Smooth muscle cell (in vitro differentiated cells): ENCODE results near the gene ELF4. TPM values are rescaled to one million over a fixed set of nuclear protein-coding genes. Genes with fewer than 3 reads are reported as not detected.
A peak's percentile ranks its signal among the peaks of the same experiment; 100 is the strongest.
"Not testable (repeated sequence)": the region's sequence is repeated elsewhere in the genome, so short reads cannot be mapped to it uniquely, and the experiment has no call there.

Source experiments
- DNase-seq: peaks from one replicate; lab custom pipeline; 2025; ENCODE audit not compliant: unreplicated experiment; lab: John Stamatoyannopoulos, UW
- H2AFZ ChIP-seq: fragments of 200-600 bp; sonication (generic); 2 replicates; pipeline ENCODE4 v1.6.0; 2016; ENCODE audit warnings: antibody characterized with exemption, low read depth, mild to moderate bottlenecking
- H3F3A ChIP-seq: fragments of 200-600 bp; sonication (generic); 2 replicates; pipeline ENCODE4 v1.6.0; 2017; ENCODE audit warnings: antibody characterized with exemption, low read depth
- H3K27ac ChIP-seq: fragments of 200-600 bp; sonication (generic); 2 replicates; pipeline ENCODE4 v1.5.1; 2016; ENCODE audit warnings: low read depth, mild to moderate bottlenecking
- H3K27me3 ChIP-seq: fragments of 200-600 bp; sonication (generic); 2 replicates; pipeline ENCODE4 v1.6.1; 2016; ENCODE audit warnings: low read depth, mild to moderate bottlenecking
- H3K36me3 ChIP-seq: fragments of 200-600 bp; sonication (generic); 2 replicates; pipeline ENCODE4 v1.5.1; 2016; ENCODE audit warnings: low read depth
- H3K4me1 ChIP-seq: fragments of 200-600 bp; sonication (generic); 2 replicates; pipeline ENCODE4 v1.5.1; 2016; ENCODE audit warnings: low read depth
- H3K4me2 ChIP-seq: fragments of 200-600 bp; sonication (generic); 2 replicates; pipeline ENCODE4 v1.6.0; 2016; ENCODE audit warnings: mild to moderate bottlenecking
- H3K4me3 ChIP-seq: fragments of 200-600 bp; sonication (generic); 2 replicates; pipeline ENCODE4 v1.5.1; 2016; ENCODE audit warnings: mild to moderate bottlenecking
- H3K79me2 ChIP-seq: fragments of 200-600 bp; sonication (generic); 2 replicates; pipeline ENCODE4 v1.6.0; 2016; ENCODE audit warnings: low read depth, mild to moderate bottlenecking
- H3K9ac ChIP-seq: fragments of 200-600 bp; sonication (generic); 2 replicates; pipeline ENCODE4 v1.6.0; 2016; ENCODE audit warnings: low read depth
- H3K9me3 ChIP-seq: fragments of 200-600 bp; sonication (generic); replicated peaks from 2 replicates; pipeline ENCODE4 v1.5.1; 2016; ENCODE audit warnings: low read depth
- H4K20me1 ChIP-seq: fragments of 200-600 bp; sonication (generic); 2 replicates; pipeline ENCODE4 v1.6.0; 2016; ENCODE audit warnings: low read depth
- WGBS: methylation state at CpG from one replicate; pipeline ENCODE4 v1.1.7; 2016; ENCODE audit warnings: low lambda C conversion rate; 5-methylcytosine and 5-hydroxymethylcytosine counted together
- polyA plus RNA-seq: library from polyadenylated mRNA; unstranded; fragments of >200 nt; fragmentation: Nextera tagmentation; extraction: Ambion mirVana; gene quantifications from 2 replicates; pipeline ENCODE4 v1.2.1, GENCODE V29; 2016
- total RNA-seq: library from RNA; depleted of rRNA; stranded (reverse); fragments of >200 nt; gene quantifications from 2 replicates; pipeline ENCODE4 v1.2.3, GENCODE V29; 2014
- TF ChIP-seq, protein P1 (sequence below): fragments of 200-600 bp; sonication (generic); IDR thresholded peaks from 2 replicates; pipeline ENCODE4 v1.5.1; 2017; ENCODE audit warnings: borderline replicate concordance, mild to moderate bottlenecking, antibody characterized with exemption; ENCODE audit not compliant: insufficient read depth, poor library complexity, severe bottlenecking

Gene ELF4
- total and polyA plus RNA-seq, 2 experiments from 2014 or later, result 12.0 to 12.6 TPM

DNA sequence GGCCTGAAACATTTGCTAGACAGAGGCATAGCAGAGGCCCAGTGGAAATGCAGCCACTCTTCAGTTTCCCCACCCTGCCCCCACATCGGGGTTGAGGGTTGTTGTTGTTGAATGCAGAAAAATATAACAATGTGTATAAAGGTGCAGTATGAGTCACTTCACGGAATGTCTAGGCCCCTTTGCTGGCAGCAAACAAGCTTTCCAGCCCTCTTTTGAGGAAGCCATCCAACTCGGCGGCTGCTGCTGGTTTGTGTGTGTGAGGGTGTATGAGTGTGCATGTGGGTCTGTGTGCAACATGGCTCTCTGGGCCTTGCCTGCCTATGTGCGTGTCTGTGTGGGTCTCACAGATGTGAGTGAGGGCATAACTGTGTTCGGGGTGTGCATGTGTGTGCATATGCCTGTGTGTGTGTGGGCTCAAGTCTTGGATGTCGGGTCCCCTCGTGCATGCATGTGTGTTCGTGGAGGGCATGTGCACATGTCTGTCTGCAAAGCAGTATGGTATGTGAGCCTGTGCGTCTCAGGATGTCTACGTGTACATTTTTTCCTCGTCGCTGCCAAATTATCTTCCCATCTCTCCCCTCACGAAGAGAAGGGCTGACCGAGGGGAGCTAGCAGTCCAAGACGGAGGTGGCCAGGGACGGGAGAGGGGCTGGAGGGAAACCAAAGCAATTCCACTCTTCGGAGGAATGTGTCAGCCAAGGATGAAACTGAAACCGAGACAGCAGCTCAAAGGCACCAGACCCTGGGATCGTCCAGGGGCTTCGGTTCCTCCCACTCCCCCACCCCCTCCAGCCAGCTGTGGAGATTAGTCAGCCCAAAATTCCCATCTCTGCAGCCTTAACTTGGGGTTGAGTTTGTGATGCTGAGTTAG is 8.4 kb upstream of the ELF4 start:
- H3K4me2 ChIP-seq, result peak overlapping the region; percentile 22
- no peaks in the 10 kb centered on the region for H3F3A ChIP-seq
- H3K9ac ChIP-seq, result no peak overlapping the region
- no peak for DNase-seq
- H2AFZ ChIP-seq, result no peak overlapping the region
- no peaks in the 10 kb centered on the region for H3K27me3 ChIP-seq
- no peaks in the 10 kb centered on the region for H4K20me1 ChIP-seq
- no peaks in the 10 kb centered on the region for H3K36me3 ChIP-seq
- WGBS, result 59% methylated on average over 21 of the region's 21 CpGs
- no peaks in the 10 kb centered on the region for H3K79me2 ChIP-seq
- no peaks in the 10 kb centered on the region for H3K4me1 ChIP-seq
- no peaks in the 10 kb centered on the region for H3K9me3 ChIP-seq
- H3K27ac ChIP-seq, result peak overlapping the region; percentile 24
- TF ChIP-seq, protein P1, sequence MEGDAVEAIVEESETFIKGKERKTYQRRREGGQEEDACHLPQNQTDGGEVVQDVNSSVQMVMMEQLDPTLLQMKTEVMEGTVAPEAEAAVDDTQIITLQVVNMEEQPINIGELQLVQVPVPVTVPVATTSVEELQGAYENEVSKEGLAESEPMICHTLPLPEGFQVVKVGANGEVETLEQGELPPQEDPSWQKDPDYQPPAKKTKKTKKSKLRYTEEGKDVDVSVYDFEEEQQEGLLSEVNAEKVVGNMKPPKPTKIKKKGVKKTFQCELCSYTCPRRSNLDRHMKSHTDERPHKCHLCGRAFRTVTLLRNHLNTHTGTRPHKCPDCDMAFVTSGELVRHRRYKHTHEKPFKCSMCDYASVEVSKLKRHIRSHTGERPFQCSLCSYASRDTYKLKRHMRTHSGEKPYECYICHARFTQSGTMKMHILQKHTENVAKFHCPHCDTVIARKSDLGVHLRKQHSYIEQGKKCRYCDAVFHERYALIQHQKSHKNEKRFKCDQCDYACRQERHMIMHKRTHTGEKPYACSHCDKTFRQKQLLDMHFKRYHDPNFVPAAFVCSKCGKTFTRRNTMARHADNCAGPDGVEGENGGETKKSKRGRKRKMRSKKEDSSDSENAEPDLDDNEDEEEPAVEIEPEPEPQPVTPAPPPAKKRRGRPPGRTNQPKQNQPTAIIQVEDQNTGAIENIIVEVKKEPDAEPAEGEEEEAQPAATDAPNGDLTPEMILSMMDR, result no peak
- no peak overlapping the region for H3K4me3 ChIP-seq

DNA sequence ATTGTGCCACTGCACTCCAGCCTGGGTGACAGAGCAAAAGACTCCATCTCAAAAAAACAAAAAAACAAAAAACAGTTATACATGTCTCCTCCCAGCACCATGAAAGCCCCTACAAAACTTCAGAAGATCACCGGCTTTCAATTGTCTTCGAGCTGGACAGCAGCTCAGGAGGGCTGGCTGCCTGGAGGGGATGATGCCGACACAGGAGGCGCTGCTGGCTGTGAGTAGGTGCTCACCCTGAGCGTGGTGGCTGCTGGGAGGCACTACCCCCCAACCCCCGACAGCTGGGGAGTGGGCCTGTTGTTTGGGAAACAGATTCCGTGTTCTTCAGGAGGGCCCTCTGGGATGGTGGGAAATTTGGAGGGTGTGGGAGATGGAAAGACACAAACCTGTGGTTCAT is 6.9 kb upstream of the ELF4 start:
- Histone ChIP-seq H3K4me2 (no peak overlapping the region), H3K9ac (no peak overlapping the region), H3K4me3 (no peak overlapping the region), H2AFZ (no peak overlapping the region), H3K9me3 (no peaks in the 10 kb centered on the region), H3K27me3 (no peaks in the 10 kb centered on the region), H3K79me2 (no peaks in the 10 kb centered on the region), H4K20me1 (no peaks in the 10 kb centered on the region), H3K27ac (no peak overlapping the region), H3K36me3 (no peaks in the 10 kb centered on the region), H3F3A (no peaks in the 10 kb centered on the region), H3K4me1 (no peaks in the 10 kb centered on the region)
- no peak for DNase-seq
- TF ChIP-seq, protein P1, result no peak
- 80% methylated on average over 7 of the region's 7 CpGs for WGBS

DNA sequence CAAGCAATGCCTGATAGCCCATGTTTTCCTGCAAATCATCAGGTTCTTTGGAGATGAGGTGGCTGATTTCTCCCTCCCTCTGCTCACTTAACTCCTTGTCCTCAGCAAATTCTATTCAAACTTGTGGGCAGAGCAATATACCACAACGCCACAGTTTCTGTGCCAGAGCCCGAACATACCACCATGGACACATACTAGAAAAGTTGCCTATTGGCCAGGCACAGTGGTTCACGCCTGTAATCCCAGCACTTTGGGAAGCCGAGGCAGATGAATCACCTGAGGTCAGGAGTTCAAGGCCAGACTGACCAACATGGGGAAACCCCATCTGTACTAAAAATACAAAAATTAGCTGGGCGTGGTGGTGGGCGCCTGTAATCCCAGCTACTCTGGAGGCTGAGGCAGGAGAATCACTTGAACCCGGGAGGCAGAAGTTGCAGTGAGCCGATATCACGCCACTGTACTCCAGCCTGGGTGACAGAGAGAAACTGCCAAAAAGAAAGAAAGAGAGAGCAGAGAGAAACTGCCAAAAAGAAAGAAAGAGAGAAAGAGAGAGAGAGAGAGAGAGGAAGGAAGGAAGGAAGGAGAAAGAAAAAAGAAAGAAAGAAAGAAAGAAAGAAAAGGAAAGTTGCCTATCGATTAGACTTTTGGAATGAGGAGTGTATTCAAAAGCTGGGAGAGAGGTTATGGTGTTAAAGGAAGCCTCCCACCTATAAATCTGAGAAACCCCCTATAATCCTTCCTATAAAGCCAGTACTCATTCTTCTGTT is 5.0 kb upstream of the ELF4 start:
- H3F3A ChIP-seq, H2AFZ ChIP-seq, H3K4me3 ChIP-seq, DNase-seq, H3K27me3 ChIP-seq, H3K27ac ChIP-seq, H3K9me3 ChIP-seq, H4K20me1 ChIP-seq, H3K4me2 ChIP-seq, H3K79me2 ChIP-seq, H3K9ac ChIP-seq, H3K36me3 ChIP-seq, H3K4me1 ChIP-seq: not testable (repeated sequence)
- 81% methylated on average over 10 of the region's 10 CpGs for WGBS

DNA sequence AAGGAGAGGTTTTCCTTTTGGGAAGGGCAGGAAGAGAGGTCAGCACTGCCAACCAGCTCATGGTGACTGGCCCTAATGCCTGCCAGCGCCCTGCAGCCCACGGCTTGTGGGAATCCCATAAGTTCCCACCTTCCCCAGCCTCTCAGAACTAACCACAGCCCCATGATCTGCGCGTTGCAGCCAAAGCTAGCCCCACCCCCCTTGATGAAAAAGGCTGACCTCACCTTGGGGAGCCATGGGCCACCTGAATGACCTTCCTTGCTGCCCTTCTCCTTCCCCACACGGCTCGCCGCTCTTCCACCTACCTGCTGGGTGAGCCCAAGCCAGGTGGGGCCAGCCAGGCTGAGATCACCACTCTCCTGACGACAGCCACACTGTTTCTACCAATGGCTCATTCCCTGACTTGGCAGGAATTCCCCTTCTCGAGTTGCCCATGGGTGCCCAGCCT is 3.9 kb upstream of the ELF4 start:
- no peaks in the 10 kb centered on the region for H3K9me3 ChIP-seq
- no peak overlapping the region for H3K4me2 ChIP-seq
- TF ChIP-seq, protein P1, result no peak
- H3K27ac ChIP-seq, result no peak overlapping the region
- no peaks in the 10 kb centered on the region for H3K79me2 ChIP-seq
- no peak overlapping the region for H3K4me3 ChIP-seq
- no peak overlapping the region for H3K9ac ChIP-seq
- no peak overlapping the region for H2AFZ ChIP-seq
- H3K4me1 ChIP-seq, result no peaks in the 10 kb centered on the region
- H3K36me3 ChIP-seq, result no peaks in the 10 kb centered on the region
- H3F3A ChIP-seq, result no peaks in the 10 kb centered on the region
- H4K20me1 ChIP-seq, result no peaks in the 10 kb centered on the region
- no peak for DNase-seq
- 76% methylated on average over 9 of the region's 9 CpGs for WGBS
- H3K27me3 ChIP-seq, result no peaks in the 10 kb centered on the region
